D721Med (cell line): ENCODE results near the gene LRRD1.
"Not testable (repeated sequence)": the region's sequence is repeated elsewhere in the genome, so short reads cannot be mapped to it uniquely, and the experiment has no call there.

Experiments
- DNase-seq: peaks from one replicate; pipeline ENCODE4 v3.0.0; 2011; ENCODE audit warnings: low spot score; ENCODE audit not compliant: insufficient read length
- FAIRE-seq: peaks from 2 replicates; lab custom pipeline; 2011; peaks lifted over from hg19 to GRCh38; lab: Jason Lieb, UNC
- CTCF ChIP-seq: IDR thresholded peaks from 2 replicates; pipeline ENCODE4 v1.5.1; 2012; ENCODE audit warnings: mild to moderate bottlenecking, control low read depth; ENCODE audit not compliant: insufficient read depth; ENCODE audit errors: missing control alignments

Gene LRRD1

GRCh38 chr7:92200791-92201190 lies 21.8 kb upstream of the LRRD1 start:
- no peak for FAIRE-seq
- TF ChIP-seq CTCF, result no peak
- DNase-seq, result no peak

DNA sequence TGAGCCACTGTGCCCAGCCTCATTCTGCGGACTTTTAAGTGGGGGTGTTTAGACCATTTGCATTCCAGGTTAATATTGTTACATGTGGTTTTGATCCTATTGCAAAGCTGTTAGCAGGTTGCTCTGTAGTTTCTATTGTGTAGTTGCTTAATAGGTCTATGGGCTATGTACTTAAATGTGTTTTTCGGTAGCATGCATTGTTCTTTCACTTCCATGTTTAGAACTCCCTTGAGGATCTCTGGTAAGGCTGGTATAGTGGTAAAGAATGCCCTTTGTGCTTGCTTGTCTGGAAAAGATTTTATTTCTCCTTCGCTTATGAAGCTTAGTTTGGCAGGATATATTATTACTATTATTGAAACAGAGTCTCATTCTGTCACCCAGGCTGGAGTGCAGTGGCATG lies 13.4 kb upstream of the LRRD1 start:
- TF ChIP-seq CTCF, result no peak
- FAIRE-seq (no peak), DNase-seq (no peak)

DNA sequence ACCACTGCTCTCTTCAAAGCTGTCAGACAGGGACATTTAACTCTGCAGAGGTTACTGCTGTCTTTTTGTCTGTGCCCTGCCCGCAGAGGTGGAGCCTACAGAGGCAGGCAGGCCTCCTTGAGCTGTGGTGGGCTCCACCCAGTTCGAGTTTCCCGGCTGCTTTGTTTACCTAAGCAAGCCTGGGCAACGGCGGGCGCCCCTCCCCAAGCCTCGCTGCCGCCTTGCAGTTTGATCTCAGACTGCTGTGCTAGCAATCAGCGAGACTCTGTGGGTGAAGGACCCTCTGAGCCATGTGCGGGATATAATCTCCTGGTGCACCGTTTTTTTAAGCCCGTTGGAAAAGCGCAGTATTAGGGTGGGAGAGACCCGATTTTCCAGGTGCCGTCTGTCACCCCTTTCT lies 10.3 kb upstream of the LRRD1 start:
- DNase-seq, FAIRE-seq: not testable (repeated sequence)

- not testable (repeated sequence) for DNase-seq, FAIRE-seq
Measured at GRCh38 chr7:92184294-92184693, 5.4 kb upstream of the LRRD1 start.

GRCh38 chr7:92177362-92177761 lies 1.6 kb downstream of the LRRD1 start:
- DNase-seq (no peak), FAIRE-seq (no peak)
- no peak for TF ChIP-seq CTCF

GRCh38 chr7:92169529-92169928 lies 9.4 kb downstream of the LRRD1 start:
- not testable (repeated sequence) for FAIRE-seq, DNase-seq

DNA sequence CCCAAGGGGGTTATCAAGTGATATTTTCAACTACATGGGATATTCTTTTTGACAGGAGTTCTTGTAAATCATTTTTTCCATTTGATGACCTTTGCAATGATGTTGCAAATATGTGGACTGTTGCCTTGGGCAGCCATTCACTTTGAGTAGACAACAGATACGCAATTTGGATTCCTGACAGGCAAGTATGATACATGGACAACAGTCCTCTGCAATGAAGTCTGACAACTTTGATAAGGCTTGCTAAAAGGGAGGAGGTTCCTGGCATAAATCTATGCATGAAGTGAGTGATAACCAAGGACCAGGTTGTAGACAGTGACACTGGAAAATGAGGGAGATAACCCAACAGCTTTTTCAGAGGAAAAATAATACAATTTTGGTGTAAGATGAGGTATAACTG lies 17.7 kb downstream of the LRRD1 start:
- FAIRE-seq (no peak), DNase-seq (no peak)
- no peak for TF ChIP-seq CTCF

DNA sequence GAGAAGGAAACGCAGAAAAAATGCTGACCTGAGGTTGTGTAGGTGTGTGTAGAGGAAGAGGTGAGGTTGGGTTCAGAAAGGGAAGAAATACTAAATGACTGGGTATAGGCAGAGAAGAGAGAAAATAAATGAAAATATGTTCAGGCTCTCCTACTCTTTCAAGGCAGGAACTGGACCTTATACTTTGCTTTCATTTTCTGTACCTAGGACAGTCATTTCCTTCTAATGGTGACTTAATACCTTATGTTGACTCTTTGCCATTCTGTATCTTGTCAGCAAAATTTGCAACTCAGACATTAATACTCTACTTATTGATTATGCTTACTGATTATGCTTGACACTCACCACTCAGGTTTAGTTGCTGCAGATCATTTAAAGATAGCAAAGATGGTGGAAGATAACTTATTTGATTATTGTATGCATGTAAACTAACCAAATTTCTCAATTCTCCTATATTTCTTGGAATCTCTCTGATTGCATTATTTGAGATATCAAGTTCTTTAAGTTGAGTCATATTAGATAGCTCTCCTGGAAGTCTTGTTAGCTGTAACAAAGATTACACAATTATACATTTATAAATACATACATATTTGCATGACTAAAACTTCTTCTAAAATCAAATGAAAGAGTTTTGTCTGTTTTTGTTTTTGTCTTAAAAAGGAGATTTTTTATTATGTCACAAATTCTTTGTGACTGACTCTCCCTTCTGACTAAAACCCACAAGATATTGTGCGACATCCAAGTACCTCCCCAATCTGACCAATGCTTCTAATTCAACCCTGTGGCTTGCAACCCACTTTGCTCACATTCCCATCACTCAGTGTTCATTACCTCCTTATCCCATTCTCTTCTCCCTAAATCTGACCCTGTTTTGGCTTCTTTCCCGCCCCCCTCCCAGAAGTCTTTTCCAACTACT lies 20.0 kb downstream of the LRRD1 start:
- TF ChIP-seq CTCF, result no peak
- FAIRE-seq (no peak), DNase-seq (no peak)
